HEK293 (cell line): ENCODE data around the gene ZNF19.

Experiments used
- CTCF ChIA-PET: fragments of 350-600 bp; formaldehyde crosslinking; extraction: SDS; loops from one replicate; lab custom pipeline; 2021; ENCODE audit warnings: antibody characterized with exemption; lab: Yijun Ruan, JAX
- POLR2A ChIA-PET: fragments of 300-600 bp; formaldehyde crosslinking; extraction: SDS; loops from one replicate; lab custom pipeline; 2020; ENCODE audit warnings: antibody characterized with exemption, inconsistent platforms; lab: Yijun Ruan, JAX
- H3K27ac ChIP-seq: fragments of 200-500 bp; sonication (Bioruptor generic); 2 replicates; pipeline ENCODE4 v1.5.1; 2014; ENCODE audit warnings: low read depth, low read length, control low read depth, inconsistent platforms; ENCODE audit errors: extremely low read depth
- H3K36me3 ChIP-seq, 2 experiments: fragments of 200-500 bp in 1 of 2; sonication (Bioruptor generic) in 1 of 2; 1 replicate in 1 of 2; 2 replicates in 1 of 2; pipeline ENCODE4 v1.5.1; 2014 to 2017; ENCODE audit warnings: inconsistent platforms in 2 of 2, low read length in 2 of 2; ENCODE audit not compliant: control insufficient read depth in 2 of 2, insufficient read depth in 1 of 2
- H3K4me1 ChIP-seq: fragments of 200-500 bp; sonication (Bioruptor generic); 2 replicates; pipeline ENCODE4 v1.5.1; 2014; ENCODE audit warnings: mild to moderate bottlenecking, low read length, inconsistent platforms; ENCODE audit not compliant: control insufficient read depth, insufficient read depth
- H3K4me3 ChIP-seq: 2 replicates; pipeline ENCODE4 v1.5.1; 2011; ENCODE audit warnings: low read depth, mild to moderate bottlenecking, control low read depth, low read length, moderate library complexity
- H3K9me3 ChIP-seq: fragments of 200-500 bp; sonication (Bioruptor generic); 2 replicates; pipeline ENCODE4 v1.5.1; 2014; ENCODE audit warnings: low read depth, low read length, inconsistent platforms; ENCODE audit not compliant: control insufficient read depth, insufficient read depth
- PATZ1 ChIP-seq: fragments of 450-650 bp; formaldehyde crosslinking; IDR thresholded peaks from 2 replicates; pipeline ENCODE4 v1.5.1; 2016; ENCODE audit warnings: missing biosample characterization, missing genetic modification characterization
- PBX3 ChIP-seq: sonication (generic); formaldehyde crosslinking; IDR thresholded peaks from 2 replicates; pipeline ENCODE4 v1.8.1; 2022; ENCODE audit warnings: mild to moderate bottlenecking, moderate library complexity, missing genetic modification reagents
- REPIN1 ChIP-seq: fragments of 450-650 bp; formaldehyde crosslinking; IDR thresholded peaks from 2 replicates; pipeline ENCODE4 v1.5.1; 2017; ENCODE audit warnings: missing biosample characterization, missing genetic modification characterization, low read depth
- SETDB1 ChIP-seq: IDR thresholded peaks from one replicate; pipeline ENCODE4 v1.6.1; 2017; ENCODE audit warnings: mild to moderate bottlenecking, low read length, moderate library complexity, mixed read lengths; ENCODE audit not compliant: insufficient read length
- SP2 ChIP-seq: fragments of 450-650 bp; formaldehyde crosslinking; IDR thresholded peaks from 2 replicates; pipeline ENCODE4 v1.5.1; 2016; ENCODE audit warnings: missing biosample characterization, missing genetic modification characterization
- ZBTB7A ChIP-seq: fragments of 450-650 bp; formaldehyde crosslinking; IDR thresholded peaks from 2 replicates; pipeline ENCODE4 v1.5.1; 2016; ENCODE audit warnings: low read depth, missing biosample characterization, missing genetic modification characterization
- ZIC2 ChIP-seq: fragments of 450-650 bp; formaldehyde crosslinking; IDR thresholded peaks from 2 replicates; pipeline ENCODE4 v1.5.1; 2016; ENCODE audit warnings: missing biosample characterization, missing genetic modification characterization
- ZNF138 ChIP-seq: fragments of 450-650 bp; formaldehyde crosslinking; IDR thresholded peaks from 2 replicates; pipeline ENCODE4 v1.5.1; 2016; ENCODE audit warnings: missing biosample characterization, missing genetic modification characterization, borderline replicate concordance
- ZNF148 ChIP-seq: fragments of 450-650 bp; formaldehyde crosslinking; IDR thresholded peaks from 2 replicates; pipeline ENCODE4 v1.5.0; 2017; ENCODE audit warnings: missing biosample characterization, missing genetic modification characterization, borderline replicate concordance
- ZNF169 ChIP-seq: fragments of 450-650 bp; formaldehyde crosslinking; IDR thresholded peaks from 2 replicates; pipeline ENCODE4 v1.5.1; 2016; ENCODE audit warnings: missing biosample characterization, missing genetic modification characterization
- ZNF214 ChIP-seq: fragments of 450-650 bp; formaldehyde crosslinking; IDR thresholded peaks from 2 replicates; pipeline ENCODE4 v1.5.1; 2017; ENCODE audit warnings: missing biosample characterization, mild to moderate bottlenecking, missing genetic modification characterization, borderline replicate concordance
- ZNF221 ChIP-seq: fragments of 450-650 bp; formaldehyde crosslinking; IDR thresholded peaks from 2 replicates; pipeline ENCODE4 v1.5.1; 2017; ENCODE audit warnings: missing biosample characterization, missing genetic modification characterization, borderline replicate concordance
- ZNF239 ChIP-seq: fragments of 450-650 bp; formaldehyde crosslinking; IDR thresholded peaks from 2 replicates; pipeline ENCODE4 v1.5.1; 2016; ENCODE audit warnings: missing biosample characterization, missing genetic modification characterization
- ZNF335 ChIP-seq: fragments of 450-650 bp; formaldehyde crosslinking; conservative IDR thresholded peaks from 2 replicates; pipeline ENCODE4 v1.5.1; 2016; ENCODE audit warnings: missing biosample characterization, missing genetic modification characterization
- ZNF391 ChIP-seq: fragments of 450-650 bp; formaldehyde crosslinking; IDR thresholded peaks from 2 replicates; pipeline ENCODE4 v1.5.1; 2016; ENCODE audit warnings: low read depth, missing biosample characterization, missing genetic modification characterization, borderline replicate concordance
- ZNF394 ChIP-seq: fragments of 450-650 bp; formaldehyde crosslinking; IDR thresholded peaks from 2 replicates; pipeline ENCODE4 v1.5.1; 2016; ENCODE audit warnings: missing biosample characterization, missing genetic modification characterization, mild to moderate bottlenecking, moderate library complexity, borderline replicate concordance
- ZNF560 ChIP-seq: fragments of 450-650 bp; formaldehyde crosslinking; IDR thresholded peaks from 2 replicates; pipeline ENCODE4 v1.5.1; 2017; ENCODE audit warnings: missing biosample characterization, missing genetic modification characterization, borderline replicate concordance
- ZNF596 ChIP-seq: fragments of 450-650 bp; IDR thresholded peaks from 2 replicates; pipeline ENCODE4 v1.5.0; 2018; ENCODE audit warnings: missing biosample characterization, mild to moderate bottlenecking, missing genetic modification characterization, moderate library complexity
- ZNF610 ChIP-seq: fragments of 450-650 bp; formaldehyde crosslinking; IDR thresholded peaks from 2 replicates; pipeline ENCODE4 v1.5.1; 2016; ENCODE audit warnings: missing biosample characterization, missing genetic modification characterization, borderline replicate concordance
- ZNF664 ChIP-seq: fragments of 450-650 bp; formaldehyde crosslinking; IDR thresholded peaks from 2 replicates; pipeline ENCODE4 v1.5.1; 2016; ENCODE audit warnings: missing biosample characterization, missing genetic modification characterization
- ZNF701 ChIP-seq: fragments of 450-650 bp; formaldehyde crosslinking; IDR thresholded peaks from 2 replicates; pipeline ENCODE4 v1.5.1; 2016; ENCODE audit warnings: missing biosample characterization, missing genetic modification characterization
- ZNF704 ChIP-seq: fragments of 450-650 bp; formaldehyde crosslinking; IDR thresholded peaks from 2 replicates; pipeline ENCODE4 v1.5.1; 2016; ENCODE audit warnings: missing biosample characterization, missing genetic modification characterization
- ZNF785 ChIP-seq: fragments of 450-650 bp; formaldehyde crosslinking; IDR thresholded peaks from 2 replicates; pipeline ENCODE4 v1.5.1; 2016; ENCODE audit warnings: missing biosample characterization, missing genetic modification characterization

ZNF19 gene

GRCh38 chr16:71424626-71425025 is 64.5 kb downstream of the ZNF19 start:
- Histone ChIP-seq H3K9me3 (no peaks in the 10 kb centered on the region), H3K4me3 (no peak overlapping the region), H3K36me3 (no peaks in the 10 kb centered on the region), H3K27ac (no peak overlapping the region), H3K4me1 (no peaks in the 10 kb centered on the region)
- ChIA-PET CTCF (interaction anchor here (11.6 kb wide), 1 partner anchor 12 kb away, joined by 77 read pairs; no protein-coding TSS in a partner anchor), POLR2A (no interaction called here)
- TF ChIP-seq ZNF391 = no peak
- no peak for TF ChIP-seq ZNF214 (tag by site-specific recombination)
- no peak for TF ChIP-seq PATZ1
- TF ChIP-seq REPIN1 (tag by site-specific recombination) = no peak
- no peak for TF ChIP-seq PBX3
- TF ChIP-seq ZNF148 (tag by site-specific recombination) = no peak
- no peak for TF ChIP-seq SP2 (tag by site-specific recombination)
- TF ChIP-seq ZNF394 = no peak
- no peak for TF ChIP-seq ZNF138
- no peak for TF ChIP-seq ZNF785
- no peak for TF ChIP-seq ZNF169 (tag by site-specific recombination)
- no peak for TF ChIP-seq ZNF239 (tag by site-specific recombination)
- no peak for TF ChIP-seq ZNF664 (tag by site-specific recombination)
- TF ChIP-seq ZNF335 (tag by site-specific recombination) = no peak

GRCh38 chr16:71423865-71424264 is 65.3 kb downstream of the ZNF19 start:
- H3K27ac ChIP-seq = no peak overlapping the region
- H3K9me3 ChIP-seq = no peaks in the 10 kb centered on the region
- TF ChIP-seq ZBTB7A (tag by site-specific recombination) (no peak), ZNF701 (tag by site-specific recombination) (no peak), ZNF560 (tag by site-specific recombination) (no peak), ZNF610 (tag by site-specific recombination) (no peak), ZNF704 (tag by site-specific recombination) (no peak), ZNF221 (tag by site-specific recombination) (no peak), SETDB1 (no peak), ZNF596 (tag by site-specific recombination) (no peak), ZIC2 (no peak)
- H3K4me1 ChIP-seq = no peaks in the 10 kb centered on the region
- H3K4me3 ChIP-seq = no peak overlapping the region
- ChIA-PET CTCF (interaction anchor here (0.7 to 11.6 kb wide), 3 partner anchors 12 to 188 kb away, joined by 3 to 77 read pairs (median 3); no protein-coding TSS in a partner anchor), POLR2A (no interaction called here)
- no peaks in the 10 kb centered on the region for H3K36me3 ChIP-seq
